GM18505 (cell line): ENCODE measurements around the gene TBCA.

ENCODE experiments used
- ATAC-seq: cut with Tn5 transposase; IDR thresholded peaks from one replicate; pipeline ENCODE4 v1.9.1; 2021; ENCODE audit not compliant: unreplicated experiment
- POLR2A ChIP-seq: IDR thresholded peaks from 4 replicates; pipeline ENCODE4 v1.6.1; 2011; ENCODE audit warnings: borderline replicate concordance; ENCODE audit not compliant: insufficient read depth, insufficient read length; ENCODE audit errors: extremely low read depth

TBCA gene

GRCh38 chr5:77775790-77776553 is at the start of gene TBCA:
TBCA (minus strand) TSS chr5:77776339; CDS start chr5:77776257, 82 bp downstream.
- ATAC-seq, result peak; percentile 91
- TF ChIP-seq POLR2A, result peak; percentile 82

GRCh38 chr5:77824981-77825380 is 48.8 kb upstream of the TBCA start:
- ATAC-seq, result no peak
- no peak for TF ChIP-seq POLR2A

GRCh38 chr5:77816686-77817085 is 40.5 kb upstream of the TBCA start:
- no peak for TF ChIP-seq POLR2A
- no peak for ATAC-seq

GRCh38 chr5:77812926-77813589 is 36.9 kb upstream of the TBCA start:
- no peak for ATAC-seq
- TF ChIP-seq POLR2A, result no peak

- TF ChIP-seq POLR2A, result no peak
- ATAC-seq, result no peak
These were observed 30.2 kb upstream of the TBCA start for GRCh38 chr5:77806213-77806843.

- TF ChIP-seq POLR2A, result no peak
- ATAC-seq, result no peak
These were observed 22.3 kb upstream of the TBCA start for GRCh38 chr5:77798456-77798855.

- no peak for ATAC-seq
- TF ChIP-seq POLR2A, result no peak
These were observed 21.0 kb upstream of the TBCA start for GRCh38 chr5:77797136-77797535.

GRCh38 chr5:77795846-77796245 is 19.7 kb upstream of the TBCA start:
- no peak for TF ChIP-seq POLR2A
- no peak for ATAC-seq

GRCh38 chr5:77795268-77795667 is 19.1 kb upstream of the TBCA start:
- no peak for TF ChIP-seq POLR2A
- no peak for ATAC-seq

- TF ChIP-seq POLR2A, result no peak
- ATAC-seq, result no peak
These were observed 15.8 kb upstream of the TBCA start for GRCh38 chr5:77791926-77792325.

- ATAC-seq, result no peak
- no peak for TF ChIP-seq POLR2A
These were observed 15.2 kb upstream of the TBCA start for GRCh38 chr5:77791356-77791755.

- TF ChIP-seq POLR2A, result no peak
- ATAC-seq, result no peak
These were observed 9.1 kb upstream of the TBCA start for GRCh38 chr5:77785229-77785628.

GRCh38 chr5:77784735-77785134 is 8.6 kb upstream of the TBCA start:
- no peak for ATAC-seq
- no peak for TF ChIP-seq POLR2A

GRCh38 chr5:77781076-77781475 is 4.9 kb upstream of the TBCA start:
- TF ChIP-seq POLR2A, result no peak

More at GRCh38 chr5:77781076-77781475, 4.9 kb upstream of the TBCA start:
- no peak for ATAC-seq
